Measurements from ENCODE around the gene PGAP1. TPM values are rescaled to one million over a fixed set of nuclear protein-coding genes. Genes with fewer than 3 reads are reported as not detected.

PGAP1 gene
- total and polyA plus RNA-seq, 10 donors, result 0.38 to 10.1 (median 5.3) TPM

- peaks cover 0 to 28% (median 0%) of the 10 kb centered on the region in 6 donors for H3K36me3 ChIP-seq
These were observed 39.1 kb downstream of the PGAP1 start for GRCh38 chr2:196887431-196887830.

GRCh38 chr2:196884368-196884767 is 42.1 kb downstream of the PGAP1 start:
- 69 to 86% (median 82%) methylated on average over 2 of the region's 2 CpGs for WGBS, 5 donors

More at GRCh38 chr2:196887431-196887830, 39.1 kb downstream of the PGAP1 start:
- Histone ChIP-seq H3K4me1 (no peaks in the 10 kb centered on the region), H3K9me3 (no peaks in the 10 kb centered on the region), H3K4me3 (no peak overlapping the region), H3K27me3 (replicated peaks in 1 of 7) (no peaks in the 10 kb centered on the region), H3K27ac (no peak overlapping the region)
- no peak for DNase-seq
- no peak for TF ChIP-seq POLR2A (IDR thresholded peaks at IDR 0.05)
- TF ChIP-seq CTCF (IDR thresholded peaks at IDR 0.05 in 8 of 11, conservative IDR thresholded peaks at IDR 0.05 in 3 of 11), result no peak
- no peak for TF ChIP-seq POLR2AphosphoS5 (IDR thresholded peaks at IDR 0.05)
- intact Hi-C loops (cut with DNase I; ENCODE audit: low total_unique reads), result no loop called here

GRCh38 chr2:196876364-196876763 is 50.1 kb downstream of the PGAP1 start:
- Histone ChIP-seq H3K36me3 (peaks cover 0 to 26% (median 0%) of the 10 kb centered on the region in 6 donors), H3K4me3 (no peak overlapping the region), H3K27ac (no peak overlapping the region), H3K9me3 (peaks cover 0 to 5% (median 2%) of the 10 kb centered on the region in 8 donors), H3K27me3 (replicated peaks in 1 of 7) (no peaks in the 10 kb centered on the region), H3K4me1 (no peaks in the 10 kb centered on the region)
- 91 to 100% (median 98%) methylated on average over 1 of the region's 1 CpG for WGBS, 5 donors
- TF ChIP-seq CTCF (IDR thresholded peaks at IDR 0.05 in 8 of 11, conservative IDR thresholded peaks at IDR 0.05 in 3 of 11) (no peak), POLR2A (IDR thresholded peaks at IDR 0.05) (no peak), POLR2AphosphoS5 (IDR thresholded peaks at IDR 0.05) (no peak)
- intact Hi-C loops (cut with DNase I; ENCODE audit: low total_unique reads), result no loop called here
- no peak for DNase-seq

More at GRCh38 chr2:196884368-196884767, 42.1 kb downstream of the PGAP1 start:
- Histone ChIP-seq H3K4me1 (no peaks in the 10 kb centered on the region), H3K4me3 (no peak overlapping the region), H3K9me3 (peaks cover 0 to 6% (median 2%) of the 10 kb centered on the region in 8 donors), H3K27ac (no peak overlapping the region), H3K36me3 (peaks cover 0 to 28% (median 0%) of the 10 kb centered on the region in 6 donors), H3K27me3 (replicated peaks in 1 of 7) (no peaks in the 10 kb centered on the region)
- DNase-seq, result no peak
- TF ChIP-seq POLR2A (IDR thresholded peaks at IDR 0.05) (no peak), POLR2AphosphoS5 (IDR thresholded peaks at IDR 0.05) (no peak), CTCF (IDR thresholded peaks at IDR 0.05 in 8 of 11, conservative IDR thresholded peaks at IDR 0.05 in 3 of 11) (no peak)
- intact Hi-C loops (cut with DNase I; ENCODE audit: low total_unique reads), result no loop called here

- H3K9me3 ChIP-seq, result no peaks in the 10 kb centered on the region
- DNase-seq, result no peak
- no peak overlapping the region for H3K27ac ChIP-seq
- H3K36me3 ChIP-seq, result peaks cover 0 to 26% (median 0%) of the 10 kb centered on the region in 6 donors
- H3K4me3 ChIP-seq, result no peak overlapping the region
- H3K27me3 ChIP-seq (replicated peaks in 1 of 7), result no peaks in the 10 kb centered on the region
- 85 to 94% (median 89%) methylated on average over 1 of the region's 1 CpG for WGBS, 5 donors
- intact Hi-C loops (cut with DNase I; ENCODE audit: low total_unique reads), result no loop called here
- H3K4me1 ChIP-seq, result no peaks in the 10 kb centered on the region
- no peak for TF ChIP-seq POLR2AphosphoS5 (IDR thresholded peaks at IDR 0.05)
- TF ChIP-seq POLR2A (IDR thresholded peaks at IDR 0.05), result no peak
- no peak for TF ChIP-seq CTCF (IDR thresholded peaks at IDR 0.05 in 8 of 11, conservative IDR thresholded peaks at IDR 0.05 in 3 of 11)
These were observed 51.1 kb downstream of the PGAP1 start for GRCh38 chr2:196875414-196875813.
